Smooth muscle cell (in vitro differentiated cells): ENCODE data around the gene ZNF408. TPM values are rescaled to one million over a fixed set of nuclear protein-coding genes. Genes with fewer than 3 reads are reported as not detected.

Experiments
- DNase-seq: peaks from one replicate; lab custom pipeline; 2025; ENCODE audit not compliant: unreplicated experiment; lab: John Stamatoyannopoulos, UW
- H2AFZ ChIP-seq: fragments of 200-600 bp; sonication (generic); 2 replicates; pipeline ENCODE4 v1.6.0; 2016; ENCODE audit warnings: antibody characterized with exemption, low read depth, mild to moderate bottlenecking
- H3F3A ChIP-seq: fragments of 200-600 bp; sonication (generic); 2 replicates; pipeline ENCODE4 v1.6.0; 2017; ENCODE audit warnings: antibody characterized with exemption, low read depth
- H3K27ac ChIP-seq: fragments of 200-600 bp; sonication (generic); 2 replicates; pipeline ENCODE4 v1.5.1; 2016; ENCODE audit warnings: low read depth, mild to moderate bottlenecking
- H3K27me3 ChIP-seq: fragments of 200-600 bp; sonication (generic); 2 replicates; pipeline ENCODE4 v1.6.1; 2016; ENCODE audit warnings: low read depth, mild to moderate bottlenecking
- H3K36me3 ChIP-seq: fragments of 200-600 bp; sonication (generic); 2 replicates; pipeline ENCODE4 v1.5.1; 2016; ENCODE audit warnings: low read depth
- H3K4me1 ChIP-seq: fragments of 200-600 bp; sonication (generic); 2 replicates; pipeline ENCODE4 v1.5.1; 2016; ENCODE audit warnings: low read depth
- H3K4me2 ChIP-seq: fragments of 200-600 bp; sonication (generic); 2 replicates; pipeline ENCODE4 v1.6.0; 2016; ENCODE audit warnings: mild to moderate bottlenecking
- H3K4me3 ChIP-seq: fragments of 200-600 bp; sonication (generic); 2 replicates; pipeline ENCODE4 v1.5.1; 2016; ENCODE audit warnings: mild to moderate bottlenecking
- H3K79me2 ChIP-seq: fragments of 200-600 bp; sonication (generic); 2 replicates; pipeline ENCODE4 v1.6.0; 2016; ENCODE audit warnings: low read depth, mild to moderate bottlenecking
- H3K9ac ChIP-seq: fragments of 200-600 bp; sonication (generic); 2 replicates; pipeline ENCODE4 v1.6.0; 2016; ENCODE audit warnings: low read depth
- H3K9me3 ChIP-seq: fragments of 200-600 bp; sonication (generic); replicated peaks from 2 replicates; pipeline ENCODE4 v1.5.1; 2016; ENCODE audit warnings: low read depth
- H4K20me1 ChIP-seq: fragments of 200-600 bp; sonication (generic); 2 replicates; pipeline ENCODE4 v1.6.0; 2016; ENCODE audit warnings: low read depth
- CTCF ChIP-seq: fragments of 200-600 bp; sonication (generic); IDR thresholded peaks from 2 replicates; pipeline ENCODE4 v1.5.1; 2017; ENCODE audit warnings: borderline replicate concordance, mild to moderate bottlenecking, antibody characterized with exemption; ENCODE audit not compliant: insufficient read depth, poor library complexity, severe bottlenecking
- WGBS: methylation state at CpG from one replicate; pipeline ENCODE4 v1.1.7; 2016; ENCODE audit warnings: low lambda C conversion rate; 5-methylcytosine and 5-hydroxymethylcytosine counted together
- polyA plus RNA-seq: library from polyadenylated mRNA; unstranded; fragments of >200 nt; fragmentation: Nextera tagmentation; extraction: Ambion mirVana; gene quantifications from 2 replicates; pipeline ENCODE4 v1.2.1, GENCODE V29; 2016
- total RNA-seq: library from RNA; depleted of rRNA; stranded (reverse); fragments of >200 nt; gene quantifications from 2 replicates; pipeline ENCODE4 v1.2.3, GENCODE V29; 2014

The ZNF408 gene
- total and polyA plus RNA-seq, 2 experiments from 2014 or later = 6.2 to 15.8 TPM

- Histone ChIP-seq H4K20me1 (no peaks in the 10 kb centered on the region), H3K79me2 (no peaks in the 10 kb centered on the region), H3K9me3 (no peaks in the 10 kb centered on the region), H3K27me3 (no peaks in the 10 kb centered on the region), H3K27ac (peak overlapping the region; percentile 26), H3K4me3 (no peak overlapping the region), H3K36me3 (peaks cover 8% of the 10 kb centered on the region), H3F3A (peaks cover 6% of the 10 kb centered on the region), H3K9ac (no peak overlapping the region), H3K4me1 (no peaks in the 10 kb centered on the region), H3K4me2 (peak overlapping the region; percentile 9), H2AFZ (no peak overlapping the region)
- no peak for TF ChIP-seq CTCF
- no peak for DNase-seq
- 59% methylated on average over 4 of the region's 4 CpGs for WGBS
Measured at GRCh38 chr11:46658259-46658658, 42.6 kb upstream of the ZNF408 start.

- H2AFZ ChIP-seq = no peak overlapping the region
- TF ChIP-seq CTCF = no peak
- 52% methylated on average over 1 of the region's 1 CpG for WGBS
- peak overlapping the region; percentile 12 for H3K4me2 ChIP-seq
- peaks cover 8% of the 10 kb centered on the region for H3K36me3 ChIP-seq
- H3F3A ChIP-seq = peaks cover 6% of the 10 kb centered on the region
- H3K27me3 ChIP-seq = no peaks in the 10 kb centered on the region
- H3K4me1 ChIP-seq = peaks cover 5% of the 10 kb centered on the region
- no peak overlapping the region for H3K9ac ChIP-seq
- H3K4me3 ChIP-seq = no peak overlapping the region
- H3K9me3 ChIP-seq = no peaks in the 10 kb centered on the region
- H3K27ac ChIP-seq = peak overlapping the region; percentile 26
- H3K79me2 ChIP-seq = no peaks in the 10 kb centered on the region
- no peaks in the 10 kb centered on the region for H4K20me1 ChIP-seq
- DNase-seq = no peak
Measured at GRCh38 chr11:46659908-46660307, 40.9 kb upstream of the ZNF408 start.

- Histone ChIP-seq H3K27me3 (no peaks in the 10 kb centered on the region), H3K27ac (no peak overlapping the region), H3F3A (peaks cover 6% of the 10 kb centered on the region), H4K20me1 (no peaks in the 10 kb centered on the region), H3K4me3 (no peak overlapping the region), H3K9ac (no peak overlapping the region), H3K4me2 (no peak overlapping the region), H2AFZ (no peak overlapping the region), H3K79me2 (no peaks in the 10 kb centered on the region), H3K4me1 (peaks cover 5% of the 10 kb centered on the region), H3K9me3 (no peaks in the 10 kb centered on the region), H3K36me3 (peaks cover 14% of the 10 kb centered on the region)
- no peak for DNase-seq
- TF ChIP-seq CTCF = no peak
Measured at GRCh38 chr11:46661836-46662235, 39.0 kb upstream of the ZNF408 start.

GRCh38 chr11:46662366-46662765 is 38.5 kb upstream of the ZNF408 start:
- Histone ChIP-seq H3K4me3 (no peak overlapping the region), H3K4me1 (peaks cover 5% of the 10 kb centered on the region), H4K20me1 (no peaks in the 10 kb centered on the region), H2AFZ (no peak overlapping the region), H3K27ac (no peak overlapping the region), H3K4me2 (no peak overlapping the region), H3K36me3 (peaks cover 11% of the 10 kb centered on the region), H3K9ac (no peak overlapping the region), H3K79me2 (no peaks in the 10 kb centered on the region), H3F3A (peaks cover 6% of the 10 kb centered on the region), H3K9me3 (no peaks in the 10 kb centered on the region), H3K27me3 (no peaks in the 10 kb centered on the region)
- no peak for TF ChIP-seq CTCF
- DNase-seq = no peak
